ENCODE data around the gene LRRC47.
"Not testable (repeated sequence)": the region's sequence is repeated elsewhere in the genome, so short reads cannot be mapped to it uniquely, and the experiment has no call there.

Gene LRRC47

GRCh38 chr1:3814771-3815561 lies 18.7 kb upstream of the LRRC47 start:
- no peak for DNase-seq

GRCh38 chr1:3814065-3814464 lies 17.8 kb upstream of the LRRC47 start:
- no peak for DNase-seq

GRCh38 chr1:3811595-3811911 lies 15.3 kb upstream of the LRRC47 start:
- DNase-seq = no peak

GRCh38 chr1:3810149-3810761 lies 14.0 kb upstream of the LRRC47 start:
- not testable (repeated sequence) for DNase-seq

GRCh38 chr1:3809680-3810079 lies 13.4 kb upstream of the LRRC47 start:
- no peak for DNase-seq

- no peak for DNase-seq
Measured at GRCh38 chr1:3807769-3808168, 11.5 kb upstream of the LRRC47 start.

GRCh38 chr1:3805038-3805437 lies 8.7 kb upstream of the LRRC47 start:
- DNase-seq = no peak

GRCh38 chr1:3804627-3804944 lies 8.3 kb upstream of the LRRC47 start:
- DNase-seq = not testable (repeated sequence)

GRCh38 chr1:3803905-3804626 lies 7.8 kb upstream of the LRRC47 start:
- no peak for DNase-seq

GRCh38 chr1:3800795-3801194 lies 4.5 kb upstream of the LRRC47 start:
- not testable (repeated sequence) for DNase-seq

- DNase-seq = no peak
Measured at GRCh38 chr1:3799976-3800685, 3.8 kb upstream of the LRRC47 start.

- DNase-seq = no peak
Measured at GRCh38 chr1:3795453-3796214, 664 bp downstream of the LRRC47 start.

GRCh38 chr1:3790952-3791351 lies 5.3 kb downstream of the LRRC47 start:
- DNase-seq = no peak

- DNase-seq = no peak
Measured at GRCh38 chr1:3790500-3790923, 5.8 kb downstream of the LRRC47 start.

GRCh38 chr1:3789421-3790300 lies 6.6 kb downstream of the LRRC47 start:
- no peak for DNase-seq

GRCh38 chr1:3788756-3789420 lies 7.4 kb downstream of the LRRC47 start:
- no peak for DNase-seq

- no peak for DNase-seq
Measured at GRCh38 chr1:3787745-3788605, 8.3 kb downstream of the LRRC47 start.

GRCh38 chr1:3787349-3787715 lies 9.0 kb downstream of the LRRC47 start:
- DNase-seq = no peak

- no peak for DNase-seq
Measured at GRCh38 chr1:3786468-3787348, 9.6 kb downstream of the LRRC47 start.
